OCI-LY7 (cell line): ENCODE measurements around the gene YIPF1. TPM values are rescaled to one million over a fixed set of nuclear protein-coding genes. Genes with fewer than 3 reads are reported as not detected.

ENCODE experiments used
- BruUV-seq: library from RNA; stranded (reverse); fragments of 400-500 nt; replicated peaks from 2 replicates; lab custom pipeline; 2021; lab: Mats Ljungman, UMichigan
- CTCF ChIA-PET: fragments of 300-600 bp; sonication (Branson Sonifier 250); formaldehyde crosslinking; loops from one replicate; lab custom pipeline; 2022; ENCODE audit warnings: antibody characterized with exemption; ENCODE audit not compliant: unreplicated experiment; lab: Charles Lee
- POLR2A ChIA-PET: fragments of 300-600 bp; sonication (Branson Sonifier 250); formaldehyde crosslinking; loops from one replicate; lab custom pipeline; 2022; ENCODE audit warnings: antibody characterized with exemption; lab: Charles Lee
- DNase-seq: peaks from one replicate; pipeline ENCODE4 v3.0.0-alpha.2; 2015; ENCODE audit warnings: low spot score
- H2AFZ ChIP-seq: fragments of 200-600 bp; sonication (generic), shearing (Covaris generic); 2 replicates; pipeline ENCODE4 v1.6.1; 2014; ENCODE audit warnings: mild to moderate bottlenecking, antibody characterized with exemption, low read length, moderate library complexity
- H3K27ac ChIP-seq: fragments of 200-600 bp; sonication (generic); 2 replicates; pipeline ENCODE4 v1.5.1; 2014; ENCODE audit warnings: mixed run types, low read depth, mild to moderate bottlenecking, moderate library complexity, low read length, inconsistent platforms; ENCODE audit not compliant: poor library complexity, severe bottlenecking
- H3K36me3 ChIP-seq: fragments of 200-600 bp; sonication (generic); 2 replicates; pipeline ENCODE4 v1.6.1; 2014; ENCODE audit warnings: mild to moderate bottlenecking, antibody characterized with exemption, low read length, moderate library complexity, mixed read lengths; ENCODE audit not compliant: insufficient read depth
- H3K4me1 ChIP-seq: fragments of 200-600 bp; sonication (generic); 2 replicates; pipeline ENCODE4 v1.5.1; 2014; ENCODE audit warnings: mild to moderate bottlenecking, low read length; ENCODE audit not compliant: insufficient read depth, poor library complexity, severe bottlenecking
- H3K4me2 ChIP-seq: fragments of 200-600 bp; sonication (generic); 2 replicates; pipeline ENCODE4 v1.6.1; 2014; ENCODE audit warnings: mild to moderate bottlenecking, low read length
- H3K4me3 ChIP-seq: fragments of 200-600 bp; sonication (generic); 2 replicates; pipeline ENCODE4 v1.5.1; 2014; ENCODE audit warnings: mild to moderate bottlenecking, low read depth, low read length; ENCODE audit not compliant: poor library complexity, severe bottlenecking
- H3K79me2 ChIP-seq: fragments of 200-600 bp; sonication (generic); 2 replicates; pipeline ENCODE4 v1.6.1; 2016; ENCODE audit warnings: low read depth, mild to moderate bottlenecking, low read length, moderate library complexity, mixed read lengths; ENCODE audit not compliant: insufficient read depth
- H3K9me2 ChIP-seq: fragments of 200-600 bp; sonication (generic); 2 replicates; pipeline ENCODE4 v1.6.1; 2016; ENCODE audit warnings: mild to moderate bottlenecking, low read length, mixed read lengths; ENCODE audit not compliant: insufficient read depth
- H3K9me3 ChIP-seq: fragments of 200-600 bp; sonication (generic); 2 replicates; pipeline ENCODE4 v1.6.1; 2014; ENCODE audit warnings: mild to moderate bottlenecking, mixed run types, low read length, mixed read lengths
- H4K20me1 ChIP-seq: fragments of 200-600 bp; sonication (generic); 2 replicates; pipeline ENCODE4 v1.6.1; 2014; ENCODE audit warnings: mild to moderate bottlenecking, antibody characterized with exemption, low read length, moderate library complexity, mixed read lengths; ENCODE audit not compliant: insufficient read depth
- EZH2phosphoT487 ChIP-seq: fragments of 200-600 bp; sonication (generic); IDR thresholded peaks from 2 replicates; pipeline ENCODE4 v1.6.1; 2018; ENCODE audit warnings: low read depth, borderline replicate concordance, mild to moderate bottlenecking, mixed run types, antibody characterized with exemption, low read length, moderate library complexity, mixed read lengths
- intact Hi-C: fragments of 100-400 bp; cut with micrococcal nuclease; formaldehyde crosslinking; loops from one replicate; pipeline ENCODE4 v1.10.0; 2022; ENCODE audit not compliant: unreplicated experiment
- total RNA-seq, 2 experiments: library from RNA; depleted of rRNA in 1 of 2; stranded (reverse); fragments of >200 nt in 1 of 2; shearing (Covaris generic) in 1 of 2; gene quantifications; 2 replicates each; pipeline ENCODE4 v1.2.3, GENCODE V29; 2014 to 2022
- TF ChIP-seq, protein P1 (sequence below): fragments of 200-600 bp; sonication (generic); conservative IDR thresholded peaks from 2 replicates; pipeline ENCODE4 v1.5.1; 2014; ENCODE audit warnings: mild to moderate bottlenecking, antibody characterized with exemption, low read length, moderate library complexity, mixed read lengths

The YIPF1 gene
- total RNA-seq, 2 experiments from 2014 or later, result 15.0 to 16.7 TPM

DNA sequence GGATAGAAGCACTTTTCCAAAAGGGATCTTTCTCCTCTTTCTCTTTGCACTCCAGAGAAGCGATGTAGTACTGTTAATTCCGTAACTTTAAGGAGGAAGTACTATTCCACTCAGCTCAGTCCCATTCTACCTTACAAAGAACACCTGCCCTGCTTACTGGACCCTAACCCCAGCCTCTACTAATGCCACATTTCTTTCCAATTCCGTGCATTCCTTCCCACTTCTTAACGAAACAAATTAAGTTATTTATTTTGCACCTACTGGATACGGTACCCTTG lies 52.0 kb downstream of the YIPF1 start:
- no peaks in the 10 kb centered on the region for H3K9me2 ChIP-seq
- H3K27ac ChIP-seq, result peak overlapping the region; percentile 83
- intact Hi-C loops, result loop anchor here (10.0 kb wide), 1 partner anchor 1783 kb away; the partner anchor contains the start of genes BTF3L4 and TXNDC12
- H3K79me2 ChIP-seq, result peaks cover 55% of the 10 kb centered on the region
- no TSS peak for BruUV-seq
- peaks cover 32% of the 10 kb centered on the region for H3K4me1 ChIP-seq
- ChIA-PET POLR2A (interaction anchor here (1.1 to 4.4 kb wide), 3 partner anchors 11 to 108 kb away, joined by 4 to 23 read pairs (median 4); partner anchors contain the start of genes IFT25 and LRRC42), CTCF (interaction anchor here (0.6 kb wide), 2 partner anchors 44 to 586 kb away, joined by 3 read pairs; no protein-coding TSS in a partner anchor)
- H3K36me3 ChIP-seq, result peaks cover 41% of the 10 kb centered on the region
- peaks cover 19% of the 10 kb centered on the region; the same call in 1 of the 2 replicates for H3K9me3 ChIP-seq
- TF ChIP-seq, protein P1, sequence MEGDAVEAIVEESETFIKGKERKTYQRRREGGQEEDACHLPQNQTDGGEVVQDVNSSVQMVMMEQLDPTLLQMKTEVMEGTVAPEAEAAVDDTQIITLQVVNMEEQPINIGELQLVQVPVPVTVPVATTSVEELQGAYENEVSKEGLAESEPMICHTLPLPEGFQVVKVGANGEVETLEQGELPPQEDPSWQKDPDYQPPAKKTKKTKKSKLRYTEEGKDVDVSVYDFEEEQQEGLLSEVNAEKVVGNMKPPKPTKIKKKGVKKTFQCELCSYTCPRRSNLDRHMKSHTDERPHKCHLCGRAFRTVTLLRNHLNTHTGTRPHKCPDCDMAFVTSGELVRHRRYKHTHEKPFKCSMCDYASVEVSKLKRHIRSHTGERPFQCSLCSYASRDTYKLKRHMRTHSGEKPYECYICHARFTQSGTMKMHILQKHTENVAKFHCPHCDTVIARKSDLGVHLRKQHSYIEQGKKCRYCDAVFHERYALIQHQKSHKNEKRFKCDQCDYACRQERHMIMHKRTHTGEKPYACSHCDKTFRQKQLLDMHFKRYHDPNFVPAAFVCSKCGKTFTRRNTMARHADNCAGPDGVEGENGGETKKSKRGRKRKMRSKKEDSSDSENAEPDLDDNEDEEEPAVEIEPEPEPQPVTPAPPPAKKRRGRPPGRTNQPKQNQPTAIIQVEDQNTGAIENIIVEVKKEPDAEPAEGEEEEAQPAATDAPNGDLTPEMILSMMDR, result no peak
- no peak for TF ChIP-seq EZH2phosphoT487
- H3K4me2 ChIP-seq, result peak overlapping the region; percentile 89
- H2AFZ ChIP-seq, result peak overlapping the region; percentile 95; the same call in 1 of the 2 replicates
- H3K4me3 ChIP-seq, result peak overlapping the region; percentile 83
- peaks cover 17% of the 10 kb centered on the region for H4K20me1 ChIP-seq
- peak; percentile 47 for DNase-seq

DNA sequence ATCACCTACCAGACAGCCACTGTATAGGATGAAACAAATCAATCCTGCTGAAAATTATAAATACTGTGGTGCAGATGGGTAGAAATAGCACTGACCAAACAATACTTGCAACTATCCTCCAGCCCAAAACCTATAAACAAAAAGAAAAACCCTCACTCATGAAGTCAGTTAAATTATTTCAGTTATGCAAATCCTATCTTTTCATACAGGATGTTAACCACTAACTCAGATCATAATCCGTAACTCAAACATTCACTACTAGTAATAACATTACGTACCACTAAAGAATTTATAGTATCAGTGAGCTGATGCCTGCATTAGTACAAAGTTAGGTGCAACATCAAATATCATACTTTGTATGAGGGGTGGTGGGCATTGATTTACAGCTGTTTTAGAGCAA lies 54.1 kb downstream of the YIPF1 start:
- peaks cover 14% of the 10 kb centered on the region; the same call in 1 of the 2 replicates for H3K9me3 ChIP-seq
- POLR2A ChIA-PET, result interaction anchor here (0.5 to 4.4 kb wide), 6 partner anchors 9 to 213 kb away, joined by 4 to 23 read pairs (median 6); partner anchors contain the start of gene IFT25
- peaks cover 60% of the 10 kb centered on the region for H3K36me3 ChIP-seq
- CTCF ChIA-PET, result interaction anchor here (1.4 kb wide), 1 partner anchor 9 kb away, joined by 3 read pairs; no protein-coding TSS in a partner anchor
- no peak overlapping the region for H2AFZ ChIP-seq
- peak overlapping the region; percentile 89 for H3K4me2 ChIP-seq
- BruUV-seq, result no TSS peak
- DNase-seq, result peak; percentile 14
- peaks cover 32% of the 10 kb centered on the region for H3K4me1 ChIP-seq
- peaks cover 23% of the 10 kb centered on the region for H4K20me1 ChIP-seq
- H3K4me3 ChIP-seq, result peak overlapping the region; percentile 83
- no peak for TF ChIP-seq EZH2phosphoT487
- TF ChIP-seq, protein P1, result no peak
- intact Hi-C loops, result loop anchor here (10.0 kb wide), 1 partner anchor 1781 kb away; the partner anchor contains the start of genes BTF3L4 and TXNDC12
- no peaks in the 10 kb centered on the region for H3K9me2 ChIP-seq
- H3K27ac ChIP-seq, result peak overlapping the region; percentile 83
- H3K79me2 ChIP-seq, result peaks cover 67% of the 10 kb centered on the region

DNA sequence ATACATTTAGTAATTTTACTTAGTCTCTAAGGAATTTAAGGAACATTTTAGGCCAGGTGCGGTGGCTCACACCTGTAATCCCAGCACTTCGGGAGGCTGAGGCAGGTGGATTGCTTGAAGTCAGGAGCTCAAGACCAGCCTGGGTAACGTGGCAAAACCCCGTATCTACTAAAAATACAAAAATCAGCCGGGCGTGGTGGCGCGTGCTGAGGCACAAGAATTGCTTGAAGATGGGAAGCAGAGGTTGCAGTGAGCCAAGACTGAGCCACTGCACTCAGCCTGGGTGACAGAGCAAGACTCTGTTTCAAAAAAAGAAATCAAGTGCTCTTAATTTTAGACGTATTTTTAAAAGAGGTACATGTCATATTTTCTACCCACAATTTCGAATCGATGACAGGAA lies 54.8 kb downstream of the YIPF1 start:
- no TSS peak for BruUV-seq
- no peak overlapping the region for H2AFZ ChIP-seq
- TF ChIP-seq, protein P1, result no peak
- TF ChIP-seq EZH2phosphoT487, result no peak
- peaks cover 23% of the 10 kb centered on the region for H4K20me1 ChIP-seq
- H3K4me1 ChIP-seq, result peaks cover 32% of the 10 kb centered on the region
- H3K9me2 ChIP-seq, result no peaks in the 10 kb centered on the region
- peaks cover 66% of the 10 kb centered on the region for H3K36me3 ChIP-seq
- intact Hi-C loops, result loop anchor here (10.0 kb wide), 1 partner anchor 1780 kb away; the partner anchor contains the start of genes BTF3L4 and TXNDC12
- peaks cover 14% of the 10 kb centered on the region; the same call in 1 of the 2 replicates for H3K9me3 ChIP-seq
- POLR2A ChIA-PET, result interaction anchor here (0.6 to 4.4 kb wide), 4 partner anchors 9 to 888 kb away, joined by 5 to 23 read pairs (median 5); no protein-coding TSS in a partner anchor
- peak overlapping the region; percentile 83 for H3K27ac ChIP-seq
- DNase-seq, result peak; percentile 63
- H3K4me2 ChIP-seq, result peak overlapping the region; percentile 89
- peak overlapping the region; percentile 83 for H3K4me3 ChIP-seq
- H3K79me2 ChIP-seq, result peaks cover 67% of the 10 kb centered on the region
- CTCF ChIA-PET, result interaction anchor here (1.4 kb wide), 1 partner anchor 9 kb away, joined by 3 read pairs; no protein-coding TSS in a partner anchor
